Left lung (tissue), 10 donors: ENCODE results near the gene STEAP2. TPM values are rescaled to one million over a fixed set of nuclear protein-coding genes. Genes with fewer than 3 reads are reported as not detected.

ENCODE experiments used
- ATAC-seq: fragments of 200-7000 bp; cut with Tn5 transposase; one replicate; pipeline ENCODE4 v1.9.1; 2020; ENCODE audit warnings: moderate library complexity
- DNase-seq, 4 donors: peaks; one replicate each; pipeline ENCODE4 v3.0.0-alpha.2; 2013 to 2020
- H3K27ac ChIP-seq, 2 donors: fragments of 200-600 bp; sonication (generic) in 1 of 2; one replicate each; pipeline versions ENCODE4 v1.5.0 to v1.8.0; 2020 to 2021
- H3K27me3 ChIP-seq, 2 donors: fragments of 200-600 bp; sonication (generic) in 1 of 2; one replicate each; pipeline versions ENCODE4 v1.5.0 to v1.8.0; 2020 to 2021
- H3K36me3 ChIP-seq, 2 donors: fragments of 200-600 bp; sonication (generic) in 1 of 2; one replicate each; pipeline versions ENCODE4 v1.5.0 to v1.8.0; 2020 to 2021
- H3K4me1 ChIP-seq, 2 donors: fragments of 200-600 bp; one replicate each; pipeline ENCODE4 v1.8.0; 2021
- H3K4me3 ChIP-seq, 2 donors: fragments of 200-600 bp; sonication (generic) in 1 of 2; one replicate each; pipeline versions ENCODE4 v1.5.0 to v1.8.0; 2020 to 2021; ENCODE audit warnings: mild to moderate bottlenecking in 1 of 2
- H3K9me3 ChIP-seq, 2 donors: fragments of 200-600 bp; sonication (generic) in 1 of 2; one replicate each; pipeline versions ENCODE4 v1.5.0 to v1.8.0; 2020 to 2021
- intact Hi-C, 2 donors: fragments of 100-400 bp; cut with DNase I; formaldehyde crosslinking; loops; one replicate each; pipeline versions ENCODE4 v1.11.2 to v1.14.2; 2022
- polyA plus RNA-seq, 6 donors: library from polyadenylated mRNA; unstranded; fragments of 120-200 nt; gene quantifications; one replicate each; pipeline ENCODE4 v1.2.1, GENCODE V29; 2013; ENCODE audit not compliant: insufficient read length in 6 of 6
- total RNA-seq, 2 donors: library from RNA; stranded (reverse); fragmentation: NEBNext Ultra II Directional; extraction: Animal tissue kit (Norgen Biotek cat#: 25700); gene quantifications; one replicate each; pipeline ENCODE4 v1.2.1, GENCODE V29; 2021
- TF ChIP-seq, protein P1 (sequence below), 2 donors: fragments of 200-600 bp; sonication (generic) in 1 of 2; IDR thresholded peaks; one replicate each; pipeline versions ENCODE4 v1.5.0 to v1.8.0; 2021; ENCODE audit warnings: antibody characterized with exemption in 2 of 2
- donor health status: DM: no; HTN: yes; CAD: no.
- donor health status: DM: no; HTN: no; CAD: no.

Gene STEAP2
- total and polyA plus RNA-seq, 8 donors, result 5.8 to 24.6 (median 7.1) TPM

DNA sequence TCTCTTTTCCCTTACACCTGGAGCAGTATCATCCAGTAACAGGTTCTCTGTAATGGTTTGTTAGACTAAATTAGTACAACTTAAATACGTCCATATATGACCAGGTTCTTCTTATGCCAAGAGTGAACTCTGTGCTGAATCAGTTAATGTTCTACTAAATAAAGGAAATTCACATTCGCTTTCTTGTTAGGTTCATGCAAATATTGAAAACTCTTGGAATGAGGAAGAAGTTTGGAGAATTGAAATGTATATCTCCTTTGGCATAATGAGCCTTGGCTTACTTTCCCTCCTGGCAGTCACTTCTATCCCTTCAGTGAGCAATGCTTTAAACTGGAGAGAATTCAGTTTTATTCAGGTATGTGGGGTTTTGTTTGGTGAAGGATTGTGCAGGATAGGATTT is 18.1 kb downstream of the STEAP2 start:
- no peaks in the 10 kb centered on the region for H3K9me3 ChIP-seq
- intact Hi-C loops, result no loop called here
- H3K4me1 ChIP-seq, result no peaks in the 10 kb centered on the region
- TF ChIP-seq, protein P1, sequence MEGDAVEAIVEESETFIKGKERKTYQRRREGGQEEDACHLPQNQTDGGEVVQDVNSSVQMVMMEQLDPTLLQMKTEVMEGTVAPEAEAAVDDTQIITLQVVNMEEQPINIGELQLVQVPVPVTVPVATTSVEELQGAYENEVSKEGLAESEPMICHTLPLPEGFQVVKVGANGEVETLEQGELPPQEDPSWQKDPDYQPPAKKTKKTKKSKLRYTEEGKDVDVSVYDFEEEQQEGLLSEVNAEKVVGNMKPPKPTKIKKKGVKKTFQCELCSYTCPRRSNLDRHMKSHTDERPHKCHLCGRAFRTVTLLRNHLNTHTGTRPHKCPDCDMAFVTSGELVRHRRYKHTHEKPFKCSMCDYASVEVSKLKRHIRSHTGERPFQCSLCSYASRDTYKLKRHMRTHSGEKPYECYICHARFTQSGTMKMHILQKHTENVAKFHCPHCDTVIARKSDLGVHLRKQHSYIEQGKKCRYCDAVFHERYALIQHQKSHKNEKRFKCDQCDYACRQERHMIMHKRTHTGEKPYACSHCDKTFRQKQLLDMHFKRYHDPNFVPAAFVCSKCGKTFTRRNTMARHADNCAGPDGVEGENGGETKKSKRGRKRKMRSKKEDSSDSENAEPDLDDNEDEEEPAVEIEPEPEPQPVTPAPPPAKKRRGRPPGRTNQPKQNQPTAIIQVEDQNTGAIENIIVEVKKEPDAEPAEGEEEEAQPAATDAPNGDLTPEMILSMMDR (IDR thresholded peaks at IDR 0.05), result no peak
- no peaks in the 10 kb centered on the region for H3K36me3 ChIP-seq
- H3K27me3 ChIP-seq, result no peaks in the 10 kb centered on the region
- DNase-seq (no peak), ATAC-seq (no peak)
- no peak overlapping the region for H3K27ac ChIP-seq
- no peak overlapping the region for H3K4me3 ChIP-seq

DNA sequence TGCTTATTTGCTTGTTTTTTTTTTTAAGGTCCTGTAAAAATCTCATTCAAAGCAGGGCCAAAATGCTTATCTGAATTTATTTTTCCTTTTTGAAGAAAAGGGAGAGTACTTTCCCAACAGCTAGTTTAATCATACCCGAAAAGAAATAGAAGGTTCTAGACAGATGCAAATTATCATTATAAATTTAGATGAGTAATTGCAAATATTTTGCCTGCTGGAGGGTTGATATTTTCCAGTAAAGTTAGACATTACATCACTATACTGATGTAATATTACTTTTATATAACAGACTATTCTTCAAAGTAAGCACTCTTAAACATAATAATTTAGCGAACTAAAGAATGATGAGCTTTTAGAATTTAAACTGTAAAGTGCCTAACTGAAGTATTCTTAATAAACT is 19.3 kb downstream of the STEAP2 start:
- no peak overlapping the region for H3K27ac ChIP-seq
- H3K27me3 ChIP-seq, result no peaks in the 10 kb centered on the region
- intact Hi-C loops, result no loop called here
- H3K4me3 ChIP-seq, result no peak overlapping the region
- H3K9me3 ChIP-seq, result no peaks in the 10 kb centered on the region
- DNase-seq, result no peak
- TF ChIP-seq, protein P1 (IDR thresholded peaks at IDR 0.05), result no peak
- no peaks in the 10 kb centered on the region for H3K4me1 ChIP-seq
- no peaks in the 10 kb centered on the region for H3K36me3 ChIP-seq
- ATAC-seq, result no peak

- intact Hi-C loops, result no loop called here
- no peak for ATAC-seq
- no peak overlapping the region for H3K4me3 ChIP-seq
- H3K27ac ChIP-seq, result no peak overlapping the region
- H3K9me3 ChIP-seq, result no peaks in the 10 kb centered on the region
- TF ChIP-seq, protein P1 (IDR thresholded peaks at IDR 0.05), result no peak
- DNase-seq, result no peak
- no peaks in the 10 kb centered on the region for H3K27me3 ChIP-seq
- no peaks in the 10 kb centered on the region for H3K4me1 ChIP-seq
- no peaks in the 10 kb centered on the region for H3K36me3 ChIP-seq
Observed at GRCh38 chr7:90231304-90231703, 19.8 kb downstream of the STEAP2 start.

DNA sequence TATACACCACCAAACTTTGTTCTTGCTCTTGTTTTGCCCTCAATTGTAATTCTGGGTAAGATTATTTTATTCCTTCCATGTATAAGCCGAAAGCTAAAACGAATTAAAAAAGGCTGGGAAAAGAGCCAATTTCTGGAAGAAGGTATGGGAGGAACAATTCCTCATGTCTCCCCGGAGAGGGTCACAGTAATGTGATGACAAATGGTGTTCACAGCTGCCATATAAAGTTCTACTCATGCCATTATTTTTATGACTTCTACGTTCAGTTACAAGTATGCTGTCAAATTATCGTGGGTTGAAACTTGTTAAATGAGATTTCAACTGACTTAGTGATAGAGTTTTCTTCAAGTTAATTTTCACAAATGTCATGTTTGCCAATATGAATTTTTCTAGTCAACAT is 20.9 kb downstream of the STEAP2 start:
- Histone ChIP-seq H3K27me3 (no peaks in the 10 kb centered on the region), H3K4me1 (no peaks in the 10 kb centered on the region), H3K9me3 (no peaks in the 10 kb centered on the region), H3K36me3 (no peaks in the 10 kb centered on the region), H3K27ac (no peak overlapping the region), H3K4me3 (no peak overlapping the region)
- ATAC-seq (no peak), DNase-seq (no peak)
- intact Hi-C loops, result no loop called here
- TF ChIP-seq, protein P1 (IDR thresholded peaks at IDR 0.05), result no peak

DNA sequence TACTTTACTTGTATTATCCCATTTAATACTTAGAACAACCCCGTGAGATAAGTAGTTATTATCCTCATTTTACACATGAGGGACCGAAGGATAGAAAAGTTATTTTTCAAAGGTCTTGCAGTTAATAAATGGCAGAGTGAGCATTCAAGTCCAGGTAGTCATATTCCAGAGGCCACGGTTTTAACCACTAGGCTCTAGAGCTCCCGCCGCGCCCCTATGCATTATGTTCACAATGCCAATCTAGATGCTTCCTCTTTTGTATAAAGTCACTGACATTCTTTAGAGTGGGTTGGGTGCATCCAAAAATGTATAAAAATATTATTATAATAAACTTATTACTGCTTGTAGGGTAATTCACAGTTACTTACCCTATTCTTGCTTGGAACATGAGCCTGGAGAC is 22.0 kb downstream of the STEAP2 start:
- no peak for DNase-seq
- intact Hi-C loops, result no loop called here
- Histone ChIP-seq H3K4me3 (no peak overlapping the region), H3K36me3 (no peaks in the 10 kb centered on the region), H3K9me3 (no peaks in the 10 kb centered on the region), H3K27ac (no peak overlapping the region), H3K4me1 (no peaks in the 10 kb centered on the region), H3K27me3 (no peaks in the 10 kb centered on the region)
- no peak for ATAC-seq
- TF ChIP-seq, protein P1 (IDR thresholded peaks at IDR 0.05), result no peak
